ENCODE measurements around the gene OR2T3.
"Not testable (repeated sequence)": the region's sequence is repeated elsewhere in the genome, so short reads cannot be mapped to it uniquely, and the experiment has no call there.

- TF ChIP-seq EP300, CTCF, POLR2A (IDR thresholded peaks at IDR 0.05): not testable (repeated sequence)
Measured at GRCh38 chr1:248433811-248434415, 39.2 kb upstream of the OR2T3 start.

All from tibial nerve (tissue), 4 donors.